GM12878 (cell line): Measurements from ENCODE around the gene OTUB1. TPM values are rescaled to one million over a fixed set of nuclear protein-coding genes. Genes with fewer than 3 reads are reported as not detected.

Experiments
- ATAC-seq: fragments of 200-7000 bp; cut with Tn5 transposase; 3 replicates; pipeline ENCODE4 v1.9.1; 2020; ENCODE audit warnings: mild to moderate bottlenecking, moderate library complexity
- BruUV-seq: library from RNA; stranded (reverse); fragments of 400-500 nt; replicated peaks from 2 replicates; lab custom pipeline; 2021; lab: Mats Ljungman, UMichigan
- CTCF ChIA-PET: fragments of 300-600 bp; sonication (Branson Sonifier 250); formaldehyde crosslinking; extraction: SDS; loops from one replicate; lab custom pipeline; 2021; ENCODE audit warnings: inconsistent platforms; lab: Yijun Ruan, JAX
- POLR2A ChIA-PET: fragments of 350-600 bp; formaldehyde crosslinking; extraction: SDS; loops from one replicate; lab custom pipeline; 2021; ENCODE audit warnings: inconsistent platforms; lab: Charles Lee
- RAD21 ChIA-PET: fragments of 300-600 bp; sonication (Branson Sonifier 250); formaldehyde crosslinking; loops from one replicate; lab custom pipeline; 2023; ENCODE audit warnings: antibody characterized with exemption; ENCODE audit not compliant: unreplicated experiment; lab: Charles Lee
- SMC1A ChIA-PET: fragments of 300-600 bp; sonication (Branson Sonifier 250); formaldehyde crosslinking; loops from one replicate; lab custom pipeline; 2023; ENCODE audit not compliant: unreplicated experiment, uncharacterized antibody; lab: Charles Lee
- DNase-seq: peaks from one replicate; pipeline ENCODE4 v3.0.0-alpha.2; 2011; ENCODE audit warnings: low read depth, low spot score
- FAIRE-seq: peaks from 3 replicates; lab custom pipeline; 2011; peaks lifted over from hg19 to GRCh38; lab: Jason Lieb, UNC
- H2AFZ ChIP-seq: 2 replicates; pipeline ENCODE4 v1.6.0; 2011; ENCODE audit warnings: low read depth, low read length, control low read depth; ENCODE audit not compliant: control insufficient read depth
- H3K27ac ChIP-seq: 2 replicates; pipeline ENCODE4 v1.5.1; 2011; ENCODE audit warnings: control low read depth; ENCODE audit not compliant: control insufficient read depth, insufficient read depth
- H3K27me3 ChIP-seq, 2 experiments: replicated peaks in 1 of 2; 2 replicates each; pipeline versions ENCODE4 v1.6.0 to v1.6.1; 2011; ENCODE audit warnings: low read length in 1 of 2; ENCODE audit not compliant: control insufficient read depth in 2 of 2, insufficient read depth in 2 of 2
- H3K36me3 ChIP-seq, 2 experiments: 2 replicates each; pipeline ENCODE4 v1.5.1; 2011; ENCODE audit warnings: low read length in 1 of 2; ENCODE audit not compliant: control insufficient read depth in 2 of 2, insufficient read depth in 2 of 2
- H3K4me1 ChIP-seq: 2 replicates; pipeline ENCODE4 v1.6.1; 2011; ENCODE audit warnings: mild to moderate bottlenecking, low read length, moderate library complexity, mixed read lengths; ENCODE audit not compliant: control insufficient read depth, insufficient read depth
- H3K4me2 ChIP-seq: 2 replicates; pipeline ENCODE4 v1.6.0; 2011; ENCODE audit warnings: control low read depth; ENCODE audit not compliant: control insufficient read depth, insufficient read depth
- H3K4me3 ChIP-seq: fragments of 200-600 bp; sonication (generic); 2 replicates; pipeline ENCODE4 v1.5.1; 2016
- H3K79me2 ChIP-seq: 2 replicates; pipeline ENCODE4 v1.6.0; 2011; ENCODE audit warnings: low read length; ENCODE audit not compliant: control insufficient read depth, insufficient read depth
- H3K9ac ChIP-seq: 2 replicates; pipeline ENCODE4 v1.8.0; 2011; ENCODE audit warnings: low read length, control low read depth, mixed read lengths; ENCODE audit not compliant: control insufficient read depth, insufficient read depth
- H3K9me3 ChIP-seq: replicated peaks from 3 replicates; pipeline ENCODE4 v1.5.1; 2011; ENCODE audit warnings: mild to moderate bottlenecking, low read length; ENCODE audit not compliant: control insufficient read depth, insufficient read depth
- H4K20me1 ChIP-seq: 2 replicates; pipeline ENCODE4 v1.6.0; 2011; ENCODE audit not compliant: control insufficient read depth, insufficient read depth
- ASH2L ChIP-seq: fragments of 300-600, 200-600 bp; sonication (generic); IDR thresholded peaks from 2 replicates; pipeline ENCODE4 v1.6.1; 2017; ENCODE audit warnings: low read depth, mild to moderate bottlenecking, borderline replicate concordance
- ESRRA ChIP-seq: IDR thresholded peaks from 2 replicates; pipeline ENCODE4 v1.6.1; 2012; ENCODE audit warnings: mild to moderate bottlenecking, low read length, improper control_type of control experiment
- HDAC2 ChIP-seq: fragments of 200-600 bp; sonication (generic); IDR thresholded peaks from 2 replicates; pipeline ENCODE4 v1.6.1; 2017
- HDGF ChIP-seq: fragments of 450-650 bp; IDR thresholded peaks from 2 replicates; pipeline ENCODE4 v1.6.1; 2016; ENCODE audit warnings: antibody characterized with exemption
- IRF5 ChIP-seq: fragments of 450-650 bp; IDR thresholded peaks from 2 replicates; pipeline ENCODE4 v1.6.1; 2017; ENCODE audit warnings: borderline replicate concordance
- KDM1A ChIP-seq: fragments of 200-600 bp; sonication (generic); IDR thresholded peaks from 2 replicates; pipeline ENCODE4 v1.6.1; 2016; ENCODE audit warnings: borderline replicate concordance
- NFYA ChIP-seq: IDR thresholded peaks from 2 replicates; pipeline ENCODE4 v1.6.1; 2011; ENCODE audit warnings: low read depth, mild to moderate bottlenecking, low read length, improper control_type of control experiment, borderline replicate concordance
- NRF1 ChIP-seq: conservative IDR thresholded peaks from 2 replicates; pipeline ENCODE4 v1.6.1; 2011; ENCODE audit warnings: mild to moderate bottlenecking, low read depth, low read length, improper control_type of control experiment
- PAX5 ChIP-seq: IDR thresholded peaks from 2 replicates; pipeline ENCODE4 v1.6.1; 2011; ENCODE audit warnings: low read depth, low read length, borderline replicate concordance
- RB1 ChIP-seq: fragments of 450-650 bp; formaldehyde crosslinking; IDR thresholded peaks from 2 replicates; pipeline ENCODE4 v1.6.1; 2017; ENCODE audit warnings: mild to moderate bottlenecking, borderline replicate concordance
- SMAD1 ChIP-seq: fragments of 450-650 bp; IDR thresholded peaks from 2 replicates; pipeline ENCODE4 v1.6.1; 2018; ENCODE audit warnings: mild to moderate bottlenecking, low read depth; ENCODE audit not compliant: partially characterized antibody
- SMAD5 ChIP-seq: IDR thresholded peaks from 2 replicates; pipeline ENCODE4 v1.6.1; 2016; ENCODE audit warnings: antibody characterized with exemption, low read depth
- SREBF1 ChIP-seq: IDR thresholded peaks from 2 replicates; pipeline ENCODE4 v1.6.1; 2012; ENCODE audit warnings: mild to moderate bottlenecking, low read length
- TBL1XR1 ChIP-seq: IDR thresholded peaks from 2 replicates; pipeline ENCODE4 v1.6.1; 2012; ENCODE audit warnings: low read depth, low read length, improper control_type of control experiment
- ZBTB11 ChIP-seq: fragments of 450-650 bp; formaldehyde crosslinking; IDR thresholded peaks from 2 replicates; pipeline ENCODE4 v1.5.0; 2022; ENCODE audit warnings: mild to moderate bottlenecking, missing genetic modification characterization
- WGBS: methylation state at CpG from one replicate; pipeline ENCODE4 v1.1.6; 2016; ENCODE audit warnings: low lambda C conversion rate; ENCODE audit not compliant: insufficient replicate concordance, insufficient coverage; ENCODE audit errors: missing lambda C conversion rate; 5-methylcytosine and 5-hydroxymethylcytosine counted together
- in situ Hi-C: fragments of 300-500 bp; cut with MboI; formaldehyde crosslinking; loops from 9 replicates; pipeline ENCODE4 v1.14.3; 2018; ENCODE audit warnings: mixed read lengths
- intact Hi-C: fragments of 100-400 bp; cut with micrococcal nuclease; formaldehyde crosslinking; loops from one replicate; pipeline ENCODE4 v1.14.2; 2022; ENCODE audit not compliant: unreplicated experiment
- polyA plus RNA-seq, 11 experiments: library from polyadenylated mRNA; depleted of rRNA in 4 of 11; unstranded in 6 of 11; stranded (reverse) in 5 of 11; fragments of >200 nt; fragmentation: Nextera tagmentation in 4 of 11; fragmentation: Illumina TruSeq in 1 of 11; extraction: Ambion mirVana in 4 of 11; extraction: Trizol in 1 of 11; gene quantifications; 1 replicate in 1 of 11; 2 replicates in 10 of 11; pipeline versions ENCODE4 v1.2.1 to v1.2.3, GENCODE V29; 2011 to 2016; ENCODE audit warnings: inconsistent platforms in 2 of 11, missing spikeins in 2 of 11, low read depth in 1 of 11
- total RNA-seq, 4 experiments: library from RNA; depleted of rRNA in 3 of 4; stranded (reverse); fragments of >200 nt in 3 of 4; fragmentation: Illumina TruSeq in 1 of 4; extraction: Trizol in 1 of 4; gene quantifications; 2 replicates each; pipeline versions ENCODE4 v1.2.1 to v1.2.3, GENCODE V29; 2013 to 2021
- TF ChIP-seq, protein P1 (sequence below): IDR thresholded peaks from 2 replicates; pipeline ENCODE4 v1.6.1; 2012; ENCODE audit warnings: mild to moderate bottlenecking, low read depth, low read length

OTUB1 gene
- total and polyA plus RNA-seq, 10 of the 15 experiments (the other 5 are each of a cell fraction or from before 2014, with no cell fraction given), result 49.6 to 225 (median 131) TPM

- TF ChIP-seq ZBTB11 (CRISPR knock-in tag) (no peak), PAX5 (no peak), NRF1 (no peak), ASH2L (no peak), SREBF1 (no peak), ESRRA (no peak), RB1 (no peak)
Observed at GRCh38 chr11:64008914-64009633, 22.8 kb downstream of the OTUB1 start (continued).

- H3K79me2 ChIP-seq, result no peaks in the 10 kb centered on the region
- H3K9me3 ChIP-seq, result peaks cover 3% of the 10 kb centered on the region; the same call in 2 of the 3 replicates
- no peak overlapping the region for H2AFZ ChIP-seq
- no peak for FAIRE-seq
- in situ Hi-C loops, result no loop called here
- ChIA-PET RAD21 (no interaction called here), CTCF (no interaction called here), SMC1A (no interaction called here), POLR2A (no interaction called here)
- no peaks in the 10 kb centered on the region for H4K20me1 ChIP-seq
- H3K4me3 ChIP-seq, result no peak overlapping the region
- no peak overlapping the region for H3K9ac ChIP-seq
- intact Hi-C loops, result no loop called here
- no peaks in the 10 kb centered on the region for H3K4me1 ChIP-seq
- no peak for ATAC-seq
- DNase-seq, result no peak
- WGBS, result 71% methylated on average over 8 of the region's 8 CpGs
- no peak overlapping the region for H3K27ac ChIP-seq
- BruUV-seq, result no TSS peak
- no peaks in the 10 kb centered on the region for H3K36me3 ChIP-seq
- H3K27me3 ChIP-seq, result no peaks in the 10 kb centered on the region; a peak in 3 of 4 replicates
- H3K4me2 ChIP-seq, result no peak overlapping the region
- TF ChIP-seq SMAD1 (no peak), HDAC2 (no peak), IRF5 (no peak), NFYA (no peak), TBL1XR1 (no peak), KDM1A (no peak), HDGF (no peak), SMAD5 (no peak)
- TF ChIP-seq, protein P1, sequence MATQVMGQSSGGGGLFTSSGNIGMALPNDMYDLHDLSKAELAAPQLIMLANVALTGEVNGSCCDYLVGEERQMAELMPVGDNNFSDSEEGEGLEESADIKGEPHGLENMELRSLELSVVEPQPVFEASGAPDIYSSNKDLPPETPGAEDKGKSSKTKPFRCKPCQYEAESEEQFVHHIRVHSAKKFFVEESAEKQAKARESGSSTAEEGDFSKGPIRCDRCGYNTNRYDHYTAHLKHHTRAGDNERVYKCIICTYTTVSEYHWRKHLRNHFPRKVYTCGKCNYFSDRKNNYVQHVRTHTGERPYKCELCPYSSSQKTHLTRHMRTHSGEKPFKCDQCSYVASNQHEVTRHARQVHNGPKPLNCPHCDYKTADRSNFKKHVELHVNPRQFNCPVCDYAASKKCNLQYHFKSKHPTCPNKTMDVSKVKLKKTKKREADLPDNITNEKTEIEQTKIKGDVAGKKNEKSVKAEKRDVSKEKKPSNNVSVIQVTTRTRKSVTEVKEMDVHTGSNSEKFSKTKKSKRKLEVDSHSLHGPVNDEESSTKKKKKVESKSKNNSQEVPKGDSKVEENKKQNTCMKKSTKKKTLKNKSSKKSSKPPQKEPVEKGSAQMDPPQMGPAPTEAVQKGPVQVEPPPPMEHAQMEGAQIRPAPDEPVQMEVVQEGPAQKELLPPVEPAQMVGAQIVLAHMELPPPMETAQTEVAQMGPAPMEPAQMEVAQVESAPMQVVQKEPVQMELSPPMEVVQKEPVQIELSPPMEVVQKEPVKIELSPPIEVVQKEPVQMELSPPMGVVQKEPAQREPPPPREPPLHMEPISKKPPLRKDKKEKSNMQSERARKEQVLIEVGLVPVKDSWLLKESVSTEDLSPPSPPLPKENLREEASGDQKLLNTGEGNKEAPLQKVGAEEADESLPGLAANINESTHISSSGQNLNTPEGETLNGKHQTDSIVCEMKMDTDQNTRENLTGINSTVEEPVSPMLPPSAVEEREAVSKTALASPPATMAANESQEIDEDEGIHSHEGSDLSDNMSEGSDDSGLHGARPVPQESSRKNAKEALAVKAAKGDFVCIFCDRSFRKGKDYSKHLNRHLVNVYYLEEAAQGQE, result no peak
Observed at GRCh38 chr11:64009710-64010109, 23.5 kb downstream of the OTUB1 start.
